PC-3 (cell line): ENCODE data around the gene BPGM. TPM values are rescaled to one million over a fixed set of nuclear protein-coding genes. Genes with fewer than 3 reads are reported as not detected.
A peak's percentile ranks its signal among the peaks of the same experiment; 100 is the strongest.
"Not testable (repeated sequence)": the region's sequence is repeated elsewhere in the genome, so short reads cannot be mapped to it uniquely, and the experiment has no call there.

Experiments used
- ATAC-seq: fragments of 200-7000 bp; cut with Tn5 transposase; 2 replicates; pipeline ENCODE4 v1.9.1; 2020; ENCODE audit warnings: mild to moderate bottlenecking, moderate library complexity
- BruUV-seq: library from RNA; stranded (reverse); fragments of 400-500 nt; replicated peaks from 2 replicates; lab custom pipeline; 2021; lab: Mats Ljungman, UMichigan
- CTCF ChIA-PET: fragments of 300-600 bp; sonication (Branson Sonifier 250); formaldehyde crosslinking; loops from one replicate; lab custom pipeline; 2022; ENCODE audit warnings: antibody characterized with exemption; lab: Charles Lee
- POLR2A ChIA-PET: fragments of 300-600 bp; sonication (Branson Sonifier 250); formaldehyde crosslinking; loops from one replicate; lab custom pipeline; 2022; ENCODE audit warnings: antibody characterized with exemption; ENCODE audit not compliant: unreplicated experiment; lab: Charles Lee
- DNase-seq: peaks from one replicate; pipeline ENCODE4 v3.0.0-alpha.2; 2015
- H2AFZ ChIP-seq: fragments of 300-600 bp; sonication (generic); 2 replicates; pipeline ENCODE4 v1.6.0; 2016; ENCODE audit warnings: antibody characterized with exemption, low read length
- H3F3A ChIP-seq: fragments of 300-600 bp; sonication (generic); one replicate; pipeline ENCODE4 v1.6.0; 2017; ENCODE audit warnings: antibody characterized with exemption, low read length, control low read depth, mild to moderate bottlenecking; ENCODE audit not compliant: unreplicated experiment
- H3K27ac ChIP-seq: fragments of 300-600 bp; sonication (generic); 2 replicates; pipeline ENCODE4 v1.5.1; 2016; ENCODE audit warnings: mild to moderate bottlenecking, low read length
- H3K27me3 ChIP-seq: fragments of 300-600 bp; sonication (generic); 2 replicates; pipeline ENCODE4 v1.6.1; 2016; ENCODE audit warnings: low read length, mixed read lengths
- H3K36me3 ChIP-seq: fragments of 300-600 bp; sonication (generic); 2 replicates; pipeline ENCODE4 v1.6.1; 2016; ENCODE audit warnings: low read depth, mixed run types, low read length, mixed read lengths
- H3K4me1 ChIP-seq: fragments of 300-600 bp; sonication (generic); 2 replicates; pipeline ENCODE4 v1.5.1; 2016; ENCODE audit warnings: low read length; ENCODE audit not compliant: insufficient read depth
- H3K4me2 ChIP-seq: fragments of 300-600 bp; sonication (generic); 2 replicates; pipeline ENCODE4 v1.6.0; 2016; ENCODE audit warnings: low read length
- H3K4me3 ChIP-seq: fragments of 300-600 bp; sonication (generic); 2 replicates; pipeline ENCODE4 v1.5.1; 2016; ENCODE audit warnings: mild to moderate bottlenecking, low read length, mixed read lengths
- H3K79me2 ChIP-seq: fragments of 300-600 bp; sonication (generic); 2 replicates; pipeline ENCODE4 v1.6.1; 2017; ENCODE audit warnings: low read length, mixed read lengths
- H3K9ac ChIP-seq: fragments of 300-600 bp; sonication (generic); 2 replicates; pipeline ENCODE4 v1.6.0; 2016; ENCODE audit warnings: mild to moderate bottlenecking, low read length
- H3K9me2 ChIP-seq: fragments of 300-600 bp; sonication (generic); replicated peaks from 2 replicates; pipeline ENCODE4 v1.6.1; 2016; ENCODE audit warnings: mixed run types, low read length, mixed read lengths
- H3K9me3 ChIP-seq: fragments of 300-600 bp; sonication (generic); 2 replicates; pipeline ENCODE4 v1.6.1; 2016; ENCODE audit warnings: low read length, mixed read lengths
- H4K20me1 ChIP-seq: fragments of 300-600 bp; sonication (generic); 2 replicates; pipeline ENCODE4 v1.6.1; 2016; ENCODE audit warnings: low read length, mixed read lengths
- CTCF ChIP-seq: fragments of 300-600 bp; sonication (generic); conservative IDR thresholded peaks from 2 replicates; pipeline ENCODE4 v1.5.1; 2017; ENCODE audit warnings: antibody characterized with exemption, low read depth, mild to moderate bottlenecking, low read length
- EZH2 ChIP-seq: fragments of 300-600 bp; sonication (generic); IDR thresholded peaks from one replicate; pipeline ENCODE4 v1.6.1; 2017; ENCODE audit warnings: antibody characterized with exemption, mild to moderate bottlenecking, low read length; ENCODE audit not compliant: unreplicated experiment
- EZH2phosphoT487 ChIP-seq: fragments of 300-600 bp; sonication (generic); IDR thresholded peaks from 2 replicates; pipeline ENCODE4 v1.6.1; 2018; ENCODE audit warnings: mild to moderate bottlenecking, antibody characterized with exemption, low read length, borderline replicate concordance
- intact Hi-C: fragments of 100-400 bp; cut with micrococcal nuclease; formaldehyde crosslinking; loops from 2 replicates; pipeline ENCODE4 v1.9.0; 2023
- total RNA-seq: library from RNA; depleted of rRNA; stranded (reverse); fragments of >200 nt; gene quantifications from 2 replicates; pipeline ENCODE4 v1.2.3, GENCODE V29; 2014

The BPGM gene
- total RNA-seq, 1 experiment from 2014 or later, result 14.6 TPM

GRCh38 chr7:134685250-134685649 lies 38.6 kb downstream of the BPGM start:
- Histone ChIP-seq H3K27ac (no peak overlapping the region), H3K79me2 (no peaks in the 10 kb centered on the region), H3K27me3 (no peaks in the 10 kb centered on the region), H3F3A (no peaks in the 10 kb centered on the region), H3K9me2 (no peaks in the 10 kb centered on the region), H3K4me2 (no peak overlapping the region), H4K20me1 (no peaks in the 10 kb centered on the region), H3K9ac (no peak overlapping the region), H3K36me3 (no peaks in the 10 kb centered on the region), H3K9me3 (no peaks in the 10 kb centered on the region), H2AFZ (no peak overlapping the region), H3K4me3 (no peak overlapping the region), H3K4me1 (no peaks in the 10 kb centered on the region)
- ChIA-PET CTCF (interaction anchor here (0.6 to 1.8 kb wide), 2 partner anchors 52 to 72 kb away, joined by 3 to 4 read pairs; no protein-coding TSS in a partner anchor), POLR2A (interaction anchor here (0.5 kb wide), 1 partner anchor 66 kb away, joined by 4 read pairs; no protein-coding TSS in a partner anchor)
- DNase-seq (peak; percentile 58), ATAC-seq (peak; percentile 81)
- intact Hi-C loops, result loop anchor here (5.0 kb wide), 2 partner anchors 53 to 652 kb away; no protein-coding TSS in a partner anchor
- no TSS peak for BruUV-seq
- no peak for TF ChIP-seq EZH2phosphoT487
- no peak for TF ChIP-seq EZH2
- TF ChIP-seq CTCF, result no peak

- Histone ChIP-seq H3K27ac (no peak overlapping the region), H3K79me2 (no peaks in the 10 kb centered on the region), H4K20me1 (no peaks in the 10 kb centered on the region), H3K4me3 (no peak overlapping the region), H3K9me2 (no peaks in the 10 kb centered on the region), H3K9ac (no peak overlapping the region), H3K9me3 (no peaks in the 10 kb centered on the region), H2AFZ (no peak overlapping the region), H3F3A (no peaks in the 10 kb centered on the region), H3K36me3 (no peaks in the 10 kb centered on the region), H3K4me2 (no peak overlapping the region), H3K4me1 (no peaks in the 10 kb centered on the region), H3K27me3 (no peaks in the 10 kb centered on the region)
- ChIA-PET POLR2A (no interaction called here), CTCF (interaction anchor here (0.5 to 1.8 kb wide), 3 partner anchors 39 to 233 kb away, joined by 3 to 4 read pairs (median 3); no protein-coding TSS in a partner anchor)
- peak; percentile 22; the same call in 1 of the 2 replicates for ATAC-seq
- BruUV-seq, result no TSS peak
- intact Hi-C loops, result loop anchor here (5.0 kb wide), 2 partner anchors 54 to 651 kb away; no protein-coding TSS in a partner anchor
- peak; percentile 43 for DNase-seq
- TF ChIP-seq EZH2 (no peak), CTCF (peak; percentile 54; the same call in 1 of the 2 replicates)
Measured at GRCh38 chr7:134686786-134687185, 40.1 kb downstream of the BPGM start.

- ATAC-seq, DNase-seq, POLR2A ChIA-PET, H3K27ac ChIP-seq, H3K4me2 ChIP-seq, H3K4me3 ChIP-seq, H4K20me1 ChIP-seq, H3K36me3 ChIP-seq, H3K9me2 ChIP-seq, H3K9me3 ChIP-seq, H3K27me3 ChIP-seq, H3K79me2 ChIP-seq, BruUV-seq, H3K9ac ChIP-seq, H3F3A ChIP-seq: not testable (repeated sequence)
- intact Hi-C loops, result loop anchor here (5.0 kb wide), 2 partner anchors 57 to 648 kb away; no protein-coding TSS in a partner anchor
- CTCF ChIA-PET, result interaction anchor here (0.6 to 1.4 kb wide), 2 partner anchors 57 to 66 kb away, joined by 3 to 6 read pairs; no protein-coding TSS in a partner anchor
- Histone ChIP-seq H2AFZ (0 out of 2 replicates have a peak overlapping the region, but pooled peaks have one; percentile 27), H3K4me1 (0 out of 2 replicates have a peak, but pooled peaks cover 11% of the 10 kb centered on the region)
Measured at GRCh38 chr7:134689550-134689949, 42.9 kb downstream of the BPGM start.
